Measurements from ENCODE around the gene VIPR2.

Gene VIPR2

DNA sequence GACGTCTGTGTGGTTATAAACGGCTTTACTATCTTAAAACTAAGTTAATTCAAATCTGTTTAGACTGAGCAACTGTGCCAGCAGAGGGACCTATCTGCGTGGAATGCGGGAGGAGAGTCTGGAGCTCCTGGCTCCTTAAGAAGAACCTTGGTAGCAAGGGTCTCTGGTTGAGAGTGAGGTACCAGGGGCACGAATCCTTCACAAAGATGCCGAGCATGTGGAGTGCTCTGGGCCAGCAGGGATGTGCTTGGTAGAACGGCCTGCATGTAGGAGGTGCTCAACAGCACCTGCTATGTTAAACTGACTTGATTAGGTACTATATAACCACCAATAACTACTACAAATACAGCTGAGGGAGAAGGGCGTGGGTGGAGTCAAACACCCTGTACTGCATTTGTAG, 102.6 kb downstream of the VIPR2 start:
- DNase-seq (ENCODE audit: low read depth in 2 of 2), result no peak

- no peak for DNase-seq (ENCODE audit: low read depth in 2 of 2)
Measured at GRCh38 chr7:159040912-159041711, 103.6 kb downstream of the VIPR2 start.

DNA sequence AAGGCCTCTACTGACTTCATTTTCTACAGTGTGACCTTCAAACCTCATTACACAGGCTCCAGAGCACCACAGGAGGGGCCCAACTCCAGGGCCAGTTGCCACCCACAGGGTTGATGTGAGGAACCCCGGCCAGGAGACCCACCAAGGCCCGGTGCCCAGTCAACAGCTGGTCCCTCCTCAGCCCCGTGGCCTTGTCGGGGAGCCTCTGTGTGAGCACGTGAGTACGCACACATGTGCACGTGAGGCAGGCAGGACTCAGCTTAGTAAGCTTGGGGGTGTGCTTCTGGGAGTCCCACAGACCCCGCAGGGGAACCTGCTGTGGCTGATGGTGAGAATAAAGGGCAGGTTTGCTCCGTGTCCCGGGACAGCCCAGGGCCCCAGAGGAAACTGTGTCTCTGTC, 104.5 kb downstream of the VIPR2 start:
- no peak for DNase-seq (ENCODE audit: low read depth in 2 of 2)

DNA sequence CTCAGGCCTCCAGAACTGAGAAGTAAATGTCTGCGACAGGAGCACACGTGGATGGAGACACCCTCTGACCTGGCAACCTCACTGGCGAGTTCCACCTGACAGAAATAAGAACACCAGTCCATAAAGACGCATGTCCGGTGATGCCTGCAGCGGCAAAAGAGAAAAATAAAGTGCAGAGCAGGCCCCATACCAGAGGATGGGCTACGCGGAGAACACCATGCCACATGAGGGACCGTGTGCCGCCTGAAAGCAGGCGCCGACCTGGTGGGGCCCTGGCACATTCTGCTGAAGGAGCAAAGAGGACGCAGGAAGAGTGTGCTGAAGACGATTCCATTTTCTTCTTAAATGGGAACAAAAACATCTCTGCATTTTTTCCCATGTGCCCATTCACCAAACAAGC, 105.0 kb downstream of the VIPR2 start:
- DNase-seq (ENCODE audit: low read depth in 2 of 2), result no peak

- no peak for DNase-seq (ENCODE audit: low read depth in 2 of 2)
Measured at GRCh38 chr7:159038066-159038465, 106.6 kb downstream of the VIPR2 start.

DNA sequence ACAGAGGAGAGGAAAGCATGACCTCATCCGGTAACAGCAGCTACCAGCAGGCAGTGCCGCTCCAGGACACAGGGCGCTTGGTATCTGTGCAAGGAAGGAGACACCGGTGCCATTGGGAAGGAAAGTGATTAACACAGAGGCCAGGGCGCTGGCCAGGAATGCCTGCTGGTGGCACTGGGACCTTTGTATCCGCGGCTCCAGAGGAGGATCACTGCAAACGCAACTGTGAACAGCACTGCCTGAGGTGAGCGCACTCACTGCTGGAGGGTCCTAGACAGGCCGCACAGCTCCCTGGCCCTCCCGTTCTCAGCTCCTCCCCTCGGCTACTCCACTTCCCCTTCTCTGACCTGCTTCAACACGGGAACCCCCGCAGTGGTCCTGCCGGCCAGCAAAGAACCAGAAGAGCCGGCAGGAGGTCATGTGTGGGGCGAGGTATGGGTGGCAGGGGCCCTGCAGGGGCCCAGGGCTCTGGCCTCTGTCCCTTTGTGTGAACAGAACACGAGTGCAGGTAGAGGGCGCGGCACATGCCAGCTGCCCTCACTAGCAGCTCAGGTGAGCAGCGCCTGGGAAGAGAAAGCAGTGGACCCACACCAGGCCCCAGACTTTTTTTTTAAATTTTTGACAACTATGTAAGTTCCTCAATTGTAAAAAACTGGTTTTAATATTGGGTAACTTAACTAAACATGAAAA, 107.6 kb downstream of the VIPR2 start:
- no peak for DNase-seq (ENCODE audit: low read depth in 2 of 2)

GRCh38 chr7:159035571-159036073, 109.0 kb downstream of the VIPR2 start:
- DNase-seq (ENCODE audit: low read depth in 2 of 2), result no peak

DNA sequence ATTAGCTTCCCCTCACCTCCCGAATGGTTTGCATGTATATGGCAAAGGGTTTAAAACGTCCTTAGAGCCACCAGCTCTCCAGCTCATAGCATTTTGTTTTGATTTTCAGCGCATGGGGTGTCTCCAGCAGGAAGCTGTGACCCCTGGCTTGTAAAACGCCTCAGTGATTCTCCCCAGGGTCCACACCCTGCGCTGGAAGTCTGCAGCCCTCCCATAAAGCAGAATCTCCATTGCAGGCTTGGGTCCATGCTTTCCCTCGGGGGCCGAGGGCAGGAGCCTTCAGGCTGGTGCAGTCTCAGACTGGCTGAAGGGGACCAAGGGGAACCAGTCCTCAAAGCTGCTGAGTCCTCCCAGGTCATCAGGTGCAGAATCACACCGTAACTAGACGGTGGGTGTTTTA, 109.7 kb downstream of the VIPR2 start:
- no peak for DNase-seq (ENCODE audit: low read depth in 2 of 2)

DNA sequence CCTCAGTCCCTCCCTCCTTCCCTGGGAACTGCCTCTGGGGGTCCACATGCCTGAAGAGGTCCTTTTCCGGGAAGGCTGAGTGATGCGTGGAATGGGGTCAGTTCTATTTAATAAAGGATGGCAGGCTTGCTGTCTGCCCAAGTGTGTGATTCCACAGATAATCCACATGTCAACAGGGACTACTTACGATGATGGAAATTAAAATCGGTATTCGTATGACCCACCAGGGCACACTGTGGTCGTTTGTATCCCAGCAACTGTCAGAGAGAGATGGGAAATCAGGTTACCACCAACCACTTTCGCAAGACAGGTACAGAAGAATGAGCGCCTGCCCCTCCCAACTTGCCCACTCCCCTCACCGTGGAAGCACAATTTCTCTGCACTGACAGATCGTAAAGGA, 110.3 kb downstream of the VIPR2 start:
- DNase-seq (ENCODE audit: low read depth in 2 of 2), result no peak

- DNase-seq (ENCODE audit: low read depth in 2 of 2), result no peak
Measured at GRCh38 chr7:159033956-159034355, 110.7 kb downstream of the VIPR2 start.

GRCh38 chr7:159033473-159033825, 111.2 kb downstream of the VIPR2 start:
- no peak for DNase-seq (ENCODE audit: low read depth in 2 of 2)

GRCh38 chr7:159032753-159033472, 111.8 kb downstream of the VIPR2 start:
- DNase-seq (ENCODE audit: low read depth in 2 of 2), result no peak

GRCh38 chr7:159032322-159032721, 112.3 kb downstream of the VIPR2 start:
- DNase-seq (ENCODE audit: low read depth in 2 of 2), result no peak

GRCh38 chr7:159031750-159032149, 112.9 kb downstream of the VIPR2 start:
- DNase-seq (ENCODE audit: low read depth in 2 of 2), result no peak

- DNase-seq (ENCODE audit: low read depth in 2 of 2), result no peak
Measured at GRCh38 chr7:159031135-159031701, 113.4 kb downstream of the VIPR2 start.

- no peak for DNase-seq (ENCODE audit: low read depth in 2 of 2)
Measured at GRCh38 chr7:159030490-159031134, 114.1 kb downstream of the VIPR2 start.

DNA sequence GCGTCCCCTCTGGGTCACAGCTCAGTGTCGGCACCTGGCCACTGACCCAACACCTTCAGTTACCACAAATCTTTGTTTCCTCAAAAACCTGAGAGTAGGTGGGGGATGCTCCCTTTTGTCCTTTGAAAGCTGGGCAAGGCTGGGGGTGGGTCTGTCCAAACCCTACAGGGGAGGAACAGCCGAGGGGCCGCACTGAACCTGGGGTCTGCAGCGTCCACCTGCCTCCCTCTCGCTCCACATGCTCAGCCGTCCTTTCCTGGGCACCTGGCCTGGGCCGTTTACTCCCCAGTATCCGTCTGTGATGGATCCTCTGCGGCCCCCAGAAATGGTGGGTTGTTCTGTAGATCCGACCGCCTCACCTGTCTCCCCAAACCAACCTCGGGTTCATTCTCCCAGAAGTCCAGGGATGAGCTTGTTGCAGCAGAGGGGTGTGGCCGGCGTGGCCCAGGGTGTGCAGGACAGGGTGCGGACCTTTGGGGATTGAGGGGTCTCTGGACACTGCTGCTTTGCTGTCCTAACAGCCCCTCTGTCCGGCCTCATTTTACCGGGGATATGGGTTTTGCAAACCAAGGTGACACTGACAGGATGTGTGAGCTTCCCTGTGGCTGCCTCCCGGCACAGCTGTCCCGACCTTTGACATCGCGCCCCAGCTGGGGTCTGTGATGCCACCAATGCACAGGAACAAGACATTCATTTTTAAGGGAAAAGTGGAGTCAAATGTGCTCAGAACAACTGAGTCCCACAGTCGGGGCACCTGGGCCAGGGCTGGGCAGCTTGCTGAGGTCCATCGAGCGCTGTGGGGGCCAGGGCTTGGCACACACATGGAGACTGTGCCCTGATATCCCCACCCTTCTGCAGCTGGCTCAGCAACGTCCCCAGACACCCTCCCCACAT, 115.9 kb downstream of the VIPR2 start:
- no peak for DNase-seq (ENCODE audit: low read depth in 2 of 2)

DNA sequence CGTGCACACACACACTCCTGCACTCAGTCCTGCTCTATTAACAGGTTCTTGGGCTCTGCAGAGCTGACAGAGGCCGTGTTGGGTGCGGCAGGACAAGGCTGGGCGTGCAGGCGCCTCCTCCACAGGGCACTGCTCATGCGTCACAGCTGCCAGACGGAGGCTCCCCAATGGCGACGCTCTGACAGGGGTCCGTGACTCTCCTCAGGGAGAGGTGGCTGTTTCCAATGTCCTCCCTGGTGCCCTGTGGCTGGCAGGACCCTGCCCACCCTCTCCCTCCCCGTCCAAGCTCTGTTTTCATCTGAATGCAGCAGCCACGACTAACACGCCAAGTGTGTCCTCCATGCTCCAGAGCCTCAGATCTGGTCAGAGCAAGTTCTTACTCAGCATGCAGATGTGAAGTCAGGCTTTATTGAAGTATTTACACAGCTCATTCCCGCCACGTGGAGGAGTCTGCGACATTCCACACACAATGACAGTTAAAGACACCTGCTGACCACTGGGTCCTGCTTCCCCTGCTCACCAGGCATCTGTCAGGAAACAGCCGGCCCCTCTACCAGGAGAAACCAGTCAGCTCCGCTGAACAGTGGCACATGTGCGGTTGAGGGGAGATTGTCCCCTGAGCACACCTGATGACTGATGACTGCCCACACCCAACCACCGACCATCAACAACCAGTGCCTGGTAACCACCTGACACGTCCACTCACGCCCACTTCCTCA, 116.7 kb downstream of the VIPR2 start:
- DNase-seq (ENCODE audit: low read depth in 2 of 2), result no peak

GRCh38 chr7:159027056-159027788, 117.4 kb downstream of the VIPR2 start:
- DNase-seq (ENCODE audit: low read depth in 2 of 2), result no peak

Measured in fibroblast of skin of left quadriceps (primary cell).